Measurements from ENCODE around the gene E2F3. TPM values are rescaled to one million over a fixed set of nuclear protein-coding genes. Genes with fewer than 3 reads are reported as not detected.
A peak's percentile ranks its signal among the peaks of the same experiment; 100 is the strongest.

Gene E2F3
- total and polyA plus RNA-seq, 10 of the 15 experiments (the other 5 are each of a cell fraction or from before 2014, with no cell fraction given), result 5.1 to 16.8 (median 10.6) TPM

DNA sequence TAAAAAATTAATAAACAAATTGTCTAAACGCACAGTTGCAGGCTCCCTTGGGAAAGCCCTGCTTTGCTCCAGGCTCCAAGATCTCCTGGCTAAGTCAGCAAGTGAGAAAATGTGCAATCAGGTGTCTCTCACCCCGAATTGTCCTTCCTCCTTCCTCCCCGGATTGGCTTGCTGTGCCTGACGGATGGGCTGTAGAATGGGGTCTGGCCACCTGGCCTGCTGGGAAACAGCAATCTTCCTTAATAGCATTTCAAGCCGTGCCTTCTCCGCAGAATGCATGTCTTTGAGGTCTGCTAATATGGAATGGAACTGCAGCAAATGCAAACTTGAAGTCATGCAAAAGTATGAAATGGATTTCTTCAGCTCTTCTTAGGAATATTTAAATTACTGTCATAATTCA, 88.9 kb downstream of the E2F3 start (continued):
- TF ChIP-seq, protein P1, sequence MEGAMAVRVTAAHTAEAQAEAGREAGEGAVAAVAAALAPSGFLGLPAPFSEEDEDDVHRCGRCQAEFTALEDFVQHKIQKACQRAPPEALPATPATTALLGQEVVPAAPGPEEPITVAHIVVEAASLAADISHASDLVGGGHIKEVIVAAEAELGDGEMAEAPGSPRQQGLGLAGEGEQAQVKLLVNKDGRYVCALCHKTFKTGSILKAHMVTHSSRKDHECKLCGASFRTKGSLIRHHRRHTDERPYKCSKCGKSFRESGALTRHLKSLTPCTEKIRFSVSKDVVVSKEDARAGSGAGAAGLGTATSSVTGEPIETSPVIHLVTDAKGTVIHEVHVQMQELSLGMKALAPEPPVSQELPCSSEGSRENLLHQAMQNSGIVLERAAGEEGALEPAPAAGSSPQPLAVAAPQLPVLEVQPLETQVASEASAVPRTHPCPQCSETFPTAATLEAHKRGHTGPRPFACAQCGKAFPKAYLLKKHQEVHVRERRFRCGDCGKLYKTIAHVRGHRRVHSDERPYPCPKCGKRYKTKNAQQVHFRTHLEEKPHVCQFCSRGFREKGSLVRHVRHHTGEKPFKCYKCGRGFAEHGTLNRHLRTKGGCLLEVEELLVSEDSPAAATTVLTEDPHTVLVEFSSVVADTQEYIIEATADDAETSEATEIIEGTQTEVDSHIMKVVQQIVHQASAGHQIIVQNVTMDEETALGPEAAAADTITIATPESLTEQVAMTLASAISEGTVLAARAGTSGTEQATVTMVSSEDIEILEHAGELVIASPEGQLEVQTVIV (IDR thresholded peaks at IDR 0.05; ENCODE audit: borderline replicate concordance, partially characterized antibody), result no peak
- TF ChIP-seq, protein P2, sequence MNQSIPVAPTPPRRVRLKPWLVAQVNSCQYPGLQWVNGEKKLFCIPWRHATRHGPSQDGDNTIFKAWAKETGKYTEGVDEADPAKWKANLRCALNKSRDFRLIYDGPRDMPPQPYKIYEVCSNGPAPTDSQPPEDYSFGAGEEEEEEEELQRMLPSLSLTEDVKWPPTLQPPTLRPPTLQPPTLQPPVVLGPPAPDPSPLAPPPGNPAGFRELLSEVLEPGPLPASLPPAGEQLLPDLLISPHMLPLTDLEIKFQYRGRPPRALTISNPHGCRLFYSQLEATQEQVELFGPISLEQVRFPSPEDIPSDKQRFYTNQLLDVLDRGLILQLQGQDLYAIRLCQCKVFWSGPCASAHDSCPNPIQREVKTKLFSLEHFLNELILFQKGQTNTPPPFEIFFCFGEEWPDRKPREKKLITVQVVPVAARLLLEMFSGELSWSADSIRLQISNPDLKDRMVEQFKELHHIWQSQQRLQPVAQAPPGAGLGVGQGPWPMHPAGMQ (IDR thresholded peaks at IDR 0.05; ENCODE audit: borderline replicate concordance), result no peak
- TF ChIP-seq EGR1 (IDR thresholded peaks at IDR 0.05; ENCODE audit: borderline replicate concordance in 1 of 2, low read depth in 2 of 2, low read length in 2 of 2), result no peak
- TF ChIP-seq, protein P3, sequence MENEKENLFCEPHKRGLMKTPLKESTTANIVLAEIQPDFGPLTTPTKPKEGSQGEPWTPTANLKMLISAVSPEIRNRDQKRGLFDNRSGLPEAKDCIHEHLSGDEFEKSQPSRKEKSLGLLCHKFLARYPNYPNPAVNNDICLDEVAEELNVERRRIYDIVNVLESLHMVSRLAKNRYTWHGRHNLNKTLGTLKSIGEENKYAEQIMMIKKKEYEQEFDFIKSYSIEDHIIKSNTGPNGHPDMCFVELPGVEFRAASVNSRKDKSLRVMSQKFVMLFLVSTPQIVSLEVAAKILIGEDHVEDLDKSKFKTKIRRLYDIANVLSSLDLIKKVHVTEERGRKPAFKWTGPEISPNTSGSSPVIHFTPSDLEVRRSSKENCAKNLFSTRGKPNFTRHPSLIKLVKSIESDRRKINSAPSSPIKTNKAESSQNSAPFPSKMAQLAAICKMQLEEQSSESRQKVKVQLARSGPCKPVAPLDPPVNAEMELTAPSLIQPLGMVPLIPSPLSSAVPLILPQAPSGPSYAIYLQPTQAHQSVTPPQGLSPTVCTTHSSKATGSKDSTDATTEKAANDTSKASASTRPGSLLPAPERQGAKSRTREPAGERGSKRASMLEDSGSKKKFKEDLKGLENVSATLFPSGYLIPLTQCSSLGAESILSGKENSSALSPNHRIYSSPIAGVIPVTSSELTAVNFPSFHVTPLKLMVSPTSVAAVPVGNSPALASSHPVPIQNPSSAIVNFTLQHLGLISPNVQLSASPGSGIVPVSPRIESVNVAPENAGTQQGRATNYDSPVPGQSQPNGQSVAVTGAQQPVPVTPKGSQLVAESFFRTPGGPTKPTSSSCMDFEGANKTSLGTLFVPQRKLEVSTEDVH (IDR thresholded peaks at IDR 0.05; ENCODE audit: low read depth, partially characterized antibody), result no peak

DNA sequence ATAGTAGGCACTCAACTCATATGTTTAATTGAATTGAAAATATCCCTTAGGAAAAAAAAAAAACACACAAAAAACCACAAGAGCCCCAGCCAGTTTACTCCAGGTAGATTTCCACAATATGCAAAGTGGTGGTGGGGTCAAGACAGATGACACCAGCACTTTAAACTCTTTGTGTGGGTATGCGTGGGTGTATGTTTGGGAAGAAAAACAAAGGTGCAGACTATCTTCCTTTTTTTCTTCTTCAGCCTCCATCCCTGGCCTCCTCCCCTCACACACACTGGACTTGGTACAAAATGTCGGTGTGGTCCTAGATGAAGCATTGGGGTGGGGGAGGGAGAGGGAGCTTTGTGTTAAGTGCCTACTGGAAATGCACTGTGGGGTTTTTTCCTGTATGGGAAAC, 90.4 kb downstream of the E2F3 start:
- no peak overlapping the region for H2AFZ ChIP-seq (ENCODE audit: control insufficient read depth, low read depth, low read length)
- no peak for FAIRE-seq
- no peak overlapping the region for H3K9ac ChIP-seq (ENCODE audit: control insufficient read depth, insufficient read depth, low read length)
- TSS peak; percentile 38 for BruUV-seq (replicated peaks)
- CTCF ChIA-PET, result no interaction called here
- H4K20me1 ChIP-seq (ENCODE audit: control insufficient read depth, insufficient read depth), result no peaks in the 10 kb centered on the region
- SMC1A ChIA-PET (ENCODE audit: uncharacterized antibody, unreplicated experiment), result no interaction called here
- in situ Hi-C loops (cut with MboI), result no loop called here
- H3K36me3 ChIP-seq (ENCODE audit: control insufficient read depth in 2 of 2, insufficient read depth in 2 of 2, low read length in 1 of 2), result peaks cover 4 to 19% of the 10 kb centered on the region in 2 experiments
- H3K79me2 ChIP-seq (ENCODE audit: control insufficient read depth, insufficient read depth, low read length), result no peaks in the 10 kb centered on the region
- no peak overlapping the region for H3K27ac ChIP-seq (ENCODE audit: control insufficient read depth, insufficient read depth)
- ATAC-seq, result no peak
- H3K9me3 ChIP-seq (replicated peaks; ENCODE audit: control insufficient read depth, insufficient read depth, low read length), result no peaks in the 10 kb centered on the region
- 68% methylated on average over 2 of the region's 2 CpGs for WGBS (ENCODE audit: insufficient coverage, insufficient replicate concordance, low lambda C conversion rate, missing lambda C conversion rate)
- no peak overlapping the region for H3K4me2 ChIP-seq (ENCODE audit: control insufficient read depth, insufficient read depth)
- H3K4me3 ChIP-seq, result no peak overlapping the region
- no peak for TF ChIP-seq IKZF1 (conservative IDR thresholded peaks at IDR 0.05)
- no peak for TF ChIP-seq SPI1 (IDR thresholded peaks at IDR 0.05; ENCODE audit: borderline replicate concordance, insufficient read depth, low read depth, low read length)
- no peak for TF ChIP-seq WRNIP1 (IDR thresholded peaks at IDR 0.05; ENCODE audit: borderline replicate concordance, low read depth, low read length)
- DNase-seq (ENCODE audit: low read depth, low spot score), result no peak
- intact Hi-C loops (cut with micrococcal nuclease; ENCODE audit: unreplicated experiment), result no loop called here
- POLR2A ChIA-PET, result no interaction called here
- H3K27me3 ChIP-seq (replicated peaks in 1 of 2; ENCODE audit: control insufficient read depth in 2 of 2, insufficient read depth in 2 of 2, low read length in 1 of 2), result no peaks in the 10 kb centered on the region
- RAD21 ChIA-PET (ENCODE audit: unreplicated experiment), result no interaction called here
- H3K4me1 ChIP-seq (ENCODE audit: control insufficient read depth, insufficient read depth, low read length), result no peaks in the 10 kb centered on the region
